SK-N-SH (cell line): Measurements from ENCODE around the gene KDM4F. TPM values are rescaled to one million over a fixed set of nuclear protein-coding genes. Genes with fewer than 3 reads are reported as not detected.
"Not testable (repeated sequence)": the region's sequence is repeated elsewhere in the genome, so short reads cannot be mapped to it uniquely, and the experiment has no call there.

Source experiments
- CTCF ChIA-PET: fragments of 300-600, 350-600 bp; formaldehyde crosslinking; extraction: SDS; loops from one replicate; lab custom pipeline; 2021; lab: Yijun Ruan, JAX
- POLR2A ChIA-PET: fragments of 350-600 bp; sonication (Branson Sonifier 250); formaldehyde crosslinking; extraction: SDS; loops from one replicate; lab custom pipeline; 2020; ENCODE audit warnings: antibody characterized with exemption, inconsistent platforms; lab: Yijun Ruan, JAX
- DNase-seq: peaks from one replicate; pipeline ENCODE4 v3.0.0; 2012
- H2AFZ ChIP-seq: fragments of 200-600 bp; sonication (generic); 2 replicates; pipeline ENCODE4 v1.8.1; 2016; ENCODE audit warnings: antibody characterized with exemption, mild to moderate bottlenecking, low read depth
- H3F3A ChIP-seq: fragments of 200-600 bp; sonication (generic); replicated peaks from 2 replicates; pipeline ENCODE3; 2016; ENCODE audit warnings: antibody characterized with exemption, mild to moderate bottlenecking; ENCODE audit not compliant: insufficient read depth
- H3K27ac ChIP-seq, 2 experiments: fragments of 200-500 bp in 1 of 2; fragments of 200-600 bp in 1 of 2; sonication (Bioruptor generic) in 1 of 2; sonication (generic), shearing (Covaris generic) in 1 of 2; 2 replicates each; pipeline versions ENCODE4 v1.5.1 to v1.6.1; 2014 to 2016; ENCODE audit warnings: low read depth in 2 of 2, inconsistent platforms in 1 of 2, low read length in 1 of 2, mild to moderate bottlenecking in 1 of 2, mixed read lengths in 1 of 2
- H3K27me3 ChIP-seq: fragments of 200-600 bp; sonication (generic), shearing (Covaris generic); 2 replicates; pipeline ENCODE4 v1.6.1; 2016; ENCODE audit warnings: mixed run types; ENCODE audit not compliant: insufficient read depth
- H3K36me3 ChIP-seq, 2 experiments: fragments of 200-500 bp in 1 of 2; fragments of 200-600 bp in 1 of 2; sonication (Bioruptor generic) in 1 of 2; sonication (generic) in 1 of 2; replicated peaks in 1 of 2; 2 replicates each; pipeline versions ENCODE3 to v1.5.1; 2014 to 2016; ENCODE audit warnings: low read length in 1 of 2, mild to moderate bottlenecking in 1 of 2; ENCODE audit not compliant: insufficient read depth in 2 of 2, control insufficient read depth in 1 of 2
- H3K4me1 ChIP-seq, 2 experiments: fragments of 200-500 bp in 1 of 2; fragments of 200-600 bp in 1 of 2; sonication (Bioruptor generic) in 1 of 2; sonication (generic), shearing (Covaris generic) in 1 of 2; 2 replicates each; pipeline versions ENCODE4 v1.5.1 to v1.6.1; 2014 to 2016; ENCODE audit warnings: low read depth in 1 of 2, low read length in 1 of 2, mixed run types in 1 of 2; ENCODE audit not compliant: insufficient read depth in 2 of 2, control insufficient read depth in 1 of 2
- H3K4me2 ChIP-seq: fragments of 200-600 bp; sonication (generic), shearing (Covaris generic); 2 replicates; pipeline ENCODE4 v1.6.1; 2017; ENCODE audit warnings: mixed run types
- H3K4me3 ChIP-seq, 2 experiments: fragments of 200-500 bp in 1 of 2; fragments of 200-600 bp in 1 of 2; sonication (Bioruptor generic) in 1 of 2; sonication (generic), shearing (Covaris generic) in 1 of 2; 2 replicates each; pipeline versions ENCODE4 v1.5.1 to v1.8.1; 2014 to 2016; ENCODE audit warnings: low read depth in 2 of 2, inconsistent platforms in 1 of 2, low read length in 1 of 2, mild to moderate bottlenecking in 1 of 2, mixed read lengths in 1 of 2, moderate library complexity in 1 of 2
- H3K79me2 ChIP-seq: fragments of 200-600 bp; sonication (generic); 2 replicates; pipeline ENCODE4 v1.8.1; 2017; ENCODE audit warnings: mild to moderate bottlenecking; ENCODE audit not compliant: insufficient read depth
- H3K9ac ChIP-seq: fragments of 200-600 bp; sonication (generic); 2 replicates; pipeline ENCODE4 v1.6.1; 2017; ENCODE audit warnings: mixed run types
- H3K9me2 ChIP-seq: fragments of 200-600 bp; sonication (generic); 2 replicates; pipeline ENCODE4 v1.6.1; 2017; ENCODE audit warnings: mixed run types
- H3K9me3 ChIP-seq: fragments of 200-600 bp; sonication (generic); 2 replicates; pipeline ENCODE4 v1.6.1; 2017; ENCODE audit warnings: mixed run types, mild to moderate bottlenecking, moderate library complexity
- H4K20me1 ChIP-seq: fragments of 200-600 bp; sonication (generic); 2 replicates; pipeline ENCODE4 v1.6.1; 2017; ENCODE audit warnings: mild to moderate bottlenecking, mixed run types; ENCODE audit not compliant: insufficient read depth
- ELF1 ChIP-seq: IDR thresholded peaks from 2 replicates; pipeline ENCODE4 v1.4.0; 2012
- EZH2phosphoT487 ChIP-seq: fragments of 200-600 bp; sonication (generic); IDR thresholded peaks from 2 replicates; pipeline ENCODE4 v1.6.1; 2017; ENCODE audit warnings: low read depth, mixed run types, mild to moderate bottlenecking, antibody characterized with exemption, moderate library complexity, borderline replicate concordance
- FOSL2 ChIP-seq: IDR thresholded peaks from 2 replicates; pipeline ENCODE4 v1.4.0; 2012; ENCODE audit warnings: low read depth, mild to moderate bottlenecking, moderate library complexity, borderline replicate concordance
- FOXJ3 ChIP-seq: sonication (generic); formaldehyde crosslinking; IDR thresholded peaks from 2 replicates; pipeline ENCODE4 v1.5.1; 2020; ENCODE audit warnings: mild to moderate bottlenecking, missing genetic modification reagents
- GABPA ChIP-seq: IDR thresholded peaks from 2 replicates; pipeline ENCODE4 v1.4.0; 2012; ENCODE audit warnings: low read depth, mild to moderate bottlenecking
- RAD21 ChIP-seq: IDR thresholded peaks from 2 replicates; pipeline ENCODE4 v1.6.1; 2012; ENCODE audit warnings: mild to moderate bottlenecking, low read length
- RCOR1 ChIP-seq: fragments of 150-350 bp; IDR thresholded peaks from 2 replicates; pipeline ENCODE4 v1.6.1; 2017; ENCODE audit warnings: antibody characterized with exemption, low read length
- RXRA ChIP-seq: IDR thresholded peaks from 2 replicates; pipeline ENCODE4 v1.4.0; 2012; ENCODE audit warnings: low read depth, mild to moderate bottlenecking, borderline replicate concordance
- SIN3A ChIP-seq: IDR thresholded peaks from 2 replicates; pipeline ENCODE4 v1.6.1; 2012; ENCODE audit warnings: low read depth, mild to moderate bottlenecking, low read length, moderate library complexity, borderline replicate concordance
- SMC3 ChIP-seq: IDR thresholded peaks from 2 replicates; pipeline ENCODE4 v1.6.1; 2012; ENCODE audit warnings: low read depth, low read length, improper control_type of control experiment
- TCF12 ChIP-seq: IDR thresholded peaks from 2 replicates; pipeline ENCODE4 v1.4.0; 2012
- YY1 ChIP-seq: IDR thresholded peaks from 2 replicates; pipeline ENCODE4 v1.4.0; 2012; ENCODE audit warnings: low read depth, mild to moderate bottlenecking
- WGBS: methylation state at CpG from one replicate; pipeline ENCODE4 v1.1.6; 2017; ENCODE audit warnings: low lambda C conversion rate; 5-methylcytosine and 5-hydroxymethylcytosine counted together
- polyA plus RNA-seq, 3 experiments: library from polyadenylated mRNA; depleted of rRNA; stranded (reverse); fragments of >200 nt; gene quantifications; 2 replicates each; pipeline ENCODE4 v1.2.3, GENCODE V29; 2012
- TF ChIP-seq, protein P1 (sequence below): IDR thresholded peaks from 2 replicates; pipeline ENCODE4 v1.6.1; 2012; ENCODE audit warnings: mild to moderate bottlenecking, low read depth, low read length, moderate library complexity
- TF ChIP-seq, protein P2 (sequence below): IDR thresholded peaks from 2 replicates; pipeline ENCODE4 v1.4.0; 2012; ENCODE audit warnings: low read depth
- TF ChIP-seq, protein P3 (sequence below): fragments of 150-350 bp; IDR thresholded peaks from 2 replicates; pipeline ENCODE4 v1.6.1; 2016; ENCODE audit warnings: mild to moderate bottlenecking, low read depth, low read length
- TF ChIP-seq, protein P4 (sequence below): IDR thresholded peaks from 2 replicates; pipeline ENCODE4 v1.4.0; 2012; ENCODE audit warnings: low read depth, borderline replicate concordance
- TF ChIP-seq, protein P5 (sequence below): IDR thresholded peaks from 2 replicates; pipeline ENCODE4; 2012

KDM4F gene
- polyA plus RNA-seq, 1 of the 3 experiments (the other 2 are of a cell fraction): not detected

DNA sequence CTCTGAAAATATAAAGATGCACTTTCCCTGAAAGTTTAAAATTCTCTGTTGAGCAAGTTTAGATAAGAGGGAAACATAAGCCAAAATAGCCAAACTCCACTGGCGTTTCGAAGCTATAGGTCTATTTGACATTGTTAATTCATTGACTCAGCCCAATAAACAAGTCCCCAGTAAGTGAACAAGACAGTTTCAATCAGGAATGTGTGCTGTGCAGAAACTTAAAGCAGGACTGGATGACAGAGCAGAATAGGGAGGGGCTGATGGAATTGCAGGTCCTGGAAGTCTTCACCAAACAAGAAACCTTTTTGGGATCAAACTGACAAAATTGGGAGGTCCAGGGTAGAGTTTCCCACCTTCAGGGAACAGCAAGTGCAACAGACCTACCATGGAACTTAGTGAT is 33.1 kb upstream of the KDM4F start (continued):
- TF ChIP-seq, protein P1, sequence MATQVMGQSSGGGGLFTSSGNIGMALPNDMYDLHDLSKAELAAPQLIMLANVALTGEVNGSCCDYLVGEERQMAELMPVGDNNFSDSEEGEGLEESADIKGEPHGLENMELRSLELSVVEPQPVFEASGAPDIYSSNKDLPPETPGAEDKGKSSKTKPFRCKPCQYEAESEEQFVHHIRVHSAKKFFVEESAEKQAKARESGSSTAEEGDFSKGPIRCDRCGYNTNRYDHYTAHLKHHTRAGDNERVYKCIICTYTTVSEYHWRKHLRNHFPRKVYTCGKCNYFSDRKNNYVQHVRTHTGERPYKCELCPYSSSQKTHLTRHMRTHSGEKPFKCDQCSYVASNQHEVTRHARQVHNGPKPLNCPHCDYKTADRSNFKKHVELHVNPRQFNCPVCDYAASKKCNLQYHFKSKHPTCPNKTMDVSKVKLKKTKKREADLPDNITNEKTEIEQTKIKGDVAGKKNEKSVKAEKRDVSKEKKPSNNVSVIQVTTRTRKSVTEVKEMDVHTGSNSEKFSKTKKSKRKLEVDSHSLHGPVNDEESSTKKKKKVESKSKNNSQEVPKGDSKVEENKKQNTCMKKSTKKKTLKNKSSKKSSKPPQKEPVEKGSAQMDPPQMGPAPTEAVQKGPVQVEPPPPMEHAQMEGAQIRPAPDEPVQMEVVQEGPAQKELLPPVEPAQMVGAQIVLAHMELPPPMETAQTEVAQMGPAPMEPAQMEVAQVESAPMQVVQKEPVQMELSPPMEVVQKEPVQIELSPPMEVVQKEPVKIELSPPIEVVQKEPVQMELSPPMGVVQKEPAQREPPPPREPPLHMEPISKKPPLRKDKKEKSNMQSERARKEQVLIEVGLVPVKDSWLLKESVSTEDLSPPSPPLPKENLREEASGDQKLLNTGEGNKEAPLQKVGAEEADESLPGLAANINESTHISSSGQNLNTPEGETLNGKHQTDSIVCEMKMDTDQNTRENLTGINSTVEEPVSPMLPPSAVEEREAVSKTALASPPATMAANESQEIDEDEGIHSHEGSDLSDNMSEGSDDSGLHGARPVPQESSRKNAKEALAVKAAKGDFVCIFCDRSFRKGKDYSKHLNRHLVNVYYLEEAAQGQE: no peak
- TF ChIP-seq YY1: no peak

DNA sequence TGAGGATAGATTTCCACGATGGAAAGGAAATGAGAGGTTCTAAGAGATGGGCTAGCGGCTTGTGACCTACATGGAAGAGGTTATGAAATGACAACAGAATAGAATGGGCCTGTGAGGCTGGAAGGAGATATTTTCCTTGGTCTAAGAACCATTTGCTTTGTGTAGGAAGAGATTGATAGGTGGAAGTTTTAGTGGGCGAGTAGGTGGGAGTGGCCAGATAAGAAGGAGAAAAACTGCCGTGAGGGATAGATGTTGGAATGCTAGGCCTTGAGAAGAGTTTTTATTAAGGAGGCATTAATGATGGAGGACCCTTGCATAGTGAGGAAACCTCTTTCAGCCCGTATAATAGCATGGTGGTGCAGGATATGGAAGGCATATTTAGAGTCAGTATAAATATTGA is 27.8 kb upstream of the KDM4F start:
- H3K9me3 ChIP-seq, H3K79me2 ChIP-seq, POLR2A ChIA-PET, H3K9me2 ChIP-seq, H3K4me3 ChIP-seq, H3K27me3 ChIP-seq, H3K4me1 ChIP-seq, H3F3A ChIP-seq, H3K4me2 ChIP-seq, H3K36me3 ChIP-seq, CTCF ChIA-PET, H3K9ac ChIP-seq, H4K20me1 ChIP-seq, H2AFZ ChIP-seq, DNase-seq, H3K27ac ChIP-seq: not testable (repeated sequence)
- WGBS: 68% methylated on average over 5 of the region's 5 CpGs

DNA sequence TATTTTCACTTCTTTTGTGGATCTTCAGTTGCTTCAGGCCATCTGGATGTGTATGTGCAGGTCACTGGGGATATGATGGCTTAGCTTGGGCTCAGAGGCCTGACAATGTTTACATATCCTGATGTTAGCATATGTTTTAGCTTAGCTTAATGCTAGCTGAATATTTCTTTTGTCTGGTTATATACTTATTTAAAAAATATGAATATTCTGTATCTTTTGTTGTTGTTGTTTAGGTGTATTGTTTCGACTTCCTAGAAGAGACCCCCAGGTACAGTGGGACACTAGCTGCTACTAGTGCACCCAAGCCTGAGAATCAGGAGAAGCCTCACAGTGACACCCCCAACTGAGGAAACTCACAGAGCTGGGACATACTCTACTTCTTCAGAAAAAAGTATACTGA is 24.3 kb upstream of the KDM4F start, which contains the start of gene KDM4E:
Gene KDM4E (plus strand): TSS at position 301 of the 400 bp plus-strand sequence. CDS start 300 bp downstream, outside the sequence.
- Histone ChIP-seq H3K4me1 (no peaks in the 10 kb centered on the region), H3K27ac (no peak within 1 kb of the TSS), H4K20me1 (no peaks in the 10 kb centered on the region), H3K4me2 (no peak within 1 kb of the TSS), H3K4me3 (no peak within 1 kb of the TSS), H3K79me2 (no peaks in the 10 kb centered on the region), H2AFZ (no peak within 1 kb of the TSS), H3K9me2 (no peaks in the 10 kb centered on the region)
- POLR2A ChIA-PET: interaction anchor here (0.5 kb wide), 1 partner anchor 101 kb away, joined by 3 read pairs; no protein-coding TSS in a partner anchor
- 45% methylated on average over 1 of the region's 1 CpG for WGBS
- TF ChIP-seq RCOR1: no peak
- TF ChIP-seq, protein P2, sequence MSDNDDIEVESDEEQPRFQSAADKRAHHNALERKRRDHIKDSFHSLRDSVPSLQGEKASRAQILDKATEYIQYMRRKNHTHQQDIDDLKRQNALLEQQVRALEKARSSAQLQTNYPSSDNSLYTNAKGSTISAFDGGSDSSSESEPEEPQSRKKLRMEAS: no peak
- no peak for TF ChIP-seq SMC3
- TF ChIP-seq, protein P3, sequence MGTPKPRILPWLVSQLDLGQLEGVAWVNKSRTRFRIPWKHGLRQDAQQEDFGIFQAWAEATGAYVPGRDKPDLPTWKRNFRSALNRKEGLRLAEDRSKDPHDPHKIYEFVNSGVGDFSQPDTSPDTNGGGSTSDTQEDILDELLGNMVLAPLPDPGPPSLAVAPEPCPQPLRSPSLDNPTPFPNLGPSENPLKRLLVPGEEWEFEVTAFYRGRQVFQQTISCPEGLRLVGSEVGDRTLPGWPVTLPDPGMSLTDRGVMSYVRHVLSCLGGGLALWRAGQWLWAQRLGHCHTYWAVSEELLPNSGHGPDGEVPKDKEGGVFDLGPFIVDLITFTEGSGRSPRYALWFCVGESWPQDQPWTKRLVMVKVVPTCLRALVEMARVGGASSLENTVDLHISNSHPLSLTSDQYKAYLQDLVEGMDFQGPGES: no peak
- TF ChIP-seq TCF12: no peak
- TF ChIP-seq FOSL2: no peak
- TF ChIP-seq, protein P4, sequence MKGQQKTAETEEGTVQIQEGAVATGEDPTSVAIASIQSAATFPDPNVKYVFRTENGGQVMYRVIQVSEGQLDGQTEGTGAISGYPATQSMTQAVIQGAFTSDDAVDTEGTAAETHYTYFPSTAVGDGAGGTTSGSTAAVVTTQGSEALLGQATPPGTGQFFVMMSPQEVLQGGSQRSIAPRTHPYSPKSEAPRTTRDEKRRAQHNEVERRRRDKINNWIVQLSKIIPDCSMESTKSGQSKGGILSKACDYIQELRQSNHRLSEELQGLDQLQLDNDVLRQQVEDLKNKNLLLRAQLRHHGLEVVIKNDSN: no peak
- no peak for TF ChIP-seq SIN3A
- TF ChIP-seq RXRA: no peak
- no peak for TF ChIP-seq FOXJ3 (CRISPR knock-in tag)
- TF ChIP-seq, protein P5, sequence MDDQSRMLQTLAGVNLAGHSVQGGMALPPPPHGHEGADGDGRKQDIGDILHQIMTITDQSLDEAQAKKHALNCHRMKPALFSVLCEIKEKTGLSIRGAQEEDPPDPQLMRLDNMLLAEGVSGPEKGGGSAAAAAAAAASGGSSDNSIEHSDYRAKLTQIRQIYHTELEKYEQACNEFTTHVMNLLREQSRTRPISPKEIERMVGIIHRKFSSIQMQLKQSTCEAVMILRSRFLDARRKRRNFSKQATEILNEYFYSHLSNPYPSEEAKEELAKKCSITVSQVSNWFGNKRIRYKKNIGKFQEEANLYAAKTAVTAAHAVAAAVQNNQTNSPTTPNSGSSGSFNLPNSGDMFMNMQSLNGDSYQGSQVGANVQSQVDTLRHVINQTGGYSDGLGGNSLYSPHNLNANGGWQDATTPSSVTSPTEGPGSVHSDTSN: no peak
- no peak for TF ChIP-seq ELF1
- no peak for TF ChIP-seq GABPA
- TF ChIP-seq RAD21: no peak
- no peak for TF ChIP-seq EZH2phosphoT487
- TF ChIP-seq, all 33 proteins: peak for 0
- H3K36me3 ChIP-seq: no peaks in the 10 kb centered on the region
- H3F3A ChIP-seq: no peaks in the 10 kb centered on the region
- DNase-seq: no peak
- no peaks in the 10 kb centered on the region for H3K9me3 ChIP-seq
- CTCF ChIA-PET: no interaction called here
- no peak within 1 kb of the TSS for H3K9ac ChIP-seq
- H3K27me3 ChIP-seq: no peaks in the 10 kb centered on the region
